Liver (tissue), 3 donors: ENCODE results near the gene SAA1.
"Not testable (repeated sequence)": the region's sequence is repeated elsewhere in the genome, so short reads cannot be mapped to it uniquely, and the experiment has no call there.

Experiments
- GABPA ChIP-seq, 2 donors: IDR thresholded peaks in 1 of 2; conservative IDR thresholded peaks in 1 of 2; 2 replicates each; pipeline ENCODE4 v1.6.1; 2016; ENCODE audit warnings: antibody characterized with exemption in 2 of 2, mild to moderate bottlenecking in 1 of 2, moderate library complexity in 1 of 2
- RXRA ChIP-seq, 2 donors: IDR thresholded peaks; 2 replicates each; pipeline ENCODE4 v1.6.1; 2017 to 2018; ENCODE audit warnings: antibody characterized with exemption in 2 of 2, mild to moderate bottlenecking in 1 of 2
- YY1 ChIP-seq: IDR thresholded peaks from 2 replicates; pipeline ENCODE4 v1.6.1; 2016; ENCODE audit warnings: antibody characterized with exemption, mild to moderate bottlenecking
- TF ChIP-seq, protein P1 (sequence below): fragments of 150-350 bp; IDR thresholded peaks from 2 replicates; pipeline ENCODE4 v1.5.1; 2017; ENCODE audit warnings: improper control_type of control experiment, low read depth, low read length; ENCODE audit not compliant: missing input control
- TF ChIP-seq, protein P2 (sequence below): IDR thresholded peaks from 2 replicates; pipeline ENCODE4 v1.6.1; 2016; ENCODE audit warnings: antibody characterized with exemption
- TF ChIP-seq, protein P3 (sequence below): IDR thresholded peaks from 2 replicates; pipeline ENCODE4 v1.6.1; 2016; ENCODE audit warnings: antibody characterized with exemption
- TF ChIP-seq, protein P4 (sequence below): IDR thresholded peaks from 2 replicates; pipeline ENCODE4 v1.6.1; 2016; ENCODE audit warnings: antibody characterized with exemption
- donor health status: healthy.
- donor health status: healthy.

DNA sequence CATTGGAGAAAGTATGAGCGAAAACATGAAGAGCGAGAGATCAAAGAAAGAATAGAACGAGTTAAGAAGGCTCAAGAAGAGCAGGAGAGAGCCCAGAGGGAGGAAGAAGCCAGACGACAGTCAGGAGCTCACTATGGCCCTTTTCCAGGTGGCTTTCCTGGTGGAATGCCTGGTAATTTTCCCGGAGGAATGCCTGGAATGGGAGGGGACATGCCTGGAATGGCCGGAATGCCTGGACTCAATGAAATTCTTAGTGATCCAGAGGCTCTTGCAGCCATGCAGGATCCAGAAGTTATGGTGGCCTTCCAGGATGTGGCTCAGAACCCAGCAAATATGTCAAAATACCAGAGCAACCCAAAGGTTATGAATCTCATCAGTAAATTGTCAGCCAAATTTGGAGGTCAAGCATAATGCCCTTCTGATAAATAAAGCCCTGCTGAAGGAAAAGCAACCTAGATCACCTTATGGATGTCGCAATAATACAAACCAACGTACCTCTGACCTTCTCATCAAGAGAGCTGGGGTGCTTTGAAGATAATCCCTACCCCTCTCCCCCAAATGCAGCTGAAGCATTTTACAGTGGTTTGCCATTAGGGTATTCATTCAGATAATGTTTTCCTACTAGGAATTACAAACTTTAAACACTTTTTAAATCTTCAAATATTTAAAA is 3.2 kb upstream of the SAA1 start:
- TF ChIP-seq, protein P1, sequence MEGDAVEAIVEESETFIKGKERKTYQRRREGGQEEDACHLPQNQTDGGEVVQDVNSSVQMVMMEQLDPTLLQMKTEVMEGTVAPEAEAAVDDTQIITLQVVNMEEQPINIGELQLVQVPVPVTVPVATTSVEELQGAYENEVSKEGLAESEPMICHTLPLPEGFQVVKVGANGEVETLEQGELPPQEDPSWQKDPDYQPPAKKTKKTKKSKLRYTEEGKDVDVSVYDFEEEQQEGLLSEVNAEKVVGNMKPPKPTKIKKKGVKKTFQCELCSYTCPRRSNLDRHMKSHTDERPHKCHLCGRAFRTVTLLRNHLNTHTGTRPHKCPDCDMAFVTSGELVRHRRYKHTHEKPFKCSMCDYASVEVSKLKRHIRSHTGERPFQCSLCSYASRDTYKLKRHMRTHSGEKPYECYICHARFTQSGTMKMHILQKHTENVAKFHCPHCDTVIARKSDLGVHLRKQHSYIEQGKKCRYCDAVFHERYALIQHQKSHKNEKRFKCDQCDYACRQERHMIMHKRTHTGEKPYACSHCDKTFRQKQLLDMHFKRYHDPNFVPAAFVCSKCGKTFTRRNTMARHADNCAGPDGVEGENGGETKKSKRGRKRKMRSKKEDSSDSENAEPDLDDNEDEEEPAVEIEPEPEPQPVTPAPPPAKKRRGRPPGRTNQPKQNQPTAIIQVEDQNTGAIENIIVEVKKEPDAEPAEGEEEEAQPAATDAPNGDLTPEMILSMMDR = not testable (repeated sequence)
- TF ChIP-seq, protein P2, sequence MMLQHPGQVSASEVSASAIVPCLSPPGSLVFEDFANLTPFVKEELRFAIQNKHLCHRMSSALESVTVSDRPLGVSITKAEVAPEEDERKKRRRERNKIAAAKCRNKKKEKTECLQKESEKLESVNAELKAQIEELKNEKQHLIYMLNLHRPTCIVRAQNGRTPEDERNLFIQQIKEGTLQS = not testable (repeated sequence)
- not testable (repeated sequence) for TF ChIP-seq GABPA (IDR thresholded peaks at IDR 0.05 in 1 of 2, conservative IDR thresholded peaks at IDR 0.05 in 1 of 2)
- TF ChIP-seq, protein P3, sequence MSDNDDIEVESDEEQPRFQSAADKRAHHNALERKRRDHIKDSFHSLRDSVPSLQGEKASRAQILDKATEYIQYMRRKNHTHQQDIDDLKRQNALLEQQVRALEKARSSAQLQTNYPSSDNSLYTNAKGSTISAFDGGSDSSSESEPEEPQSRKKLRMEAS = not testable (repeated sequence)
- TF ChIP-seq, protein P4, sequence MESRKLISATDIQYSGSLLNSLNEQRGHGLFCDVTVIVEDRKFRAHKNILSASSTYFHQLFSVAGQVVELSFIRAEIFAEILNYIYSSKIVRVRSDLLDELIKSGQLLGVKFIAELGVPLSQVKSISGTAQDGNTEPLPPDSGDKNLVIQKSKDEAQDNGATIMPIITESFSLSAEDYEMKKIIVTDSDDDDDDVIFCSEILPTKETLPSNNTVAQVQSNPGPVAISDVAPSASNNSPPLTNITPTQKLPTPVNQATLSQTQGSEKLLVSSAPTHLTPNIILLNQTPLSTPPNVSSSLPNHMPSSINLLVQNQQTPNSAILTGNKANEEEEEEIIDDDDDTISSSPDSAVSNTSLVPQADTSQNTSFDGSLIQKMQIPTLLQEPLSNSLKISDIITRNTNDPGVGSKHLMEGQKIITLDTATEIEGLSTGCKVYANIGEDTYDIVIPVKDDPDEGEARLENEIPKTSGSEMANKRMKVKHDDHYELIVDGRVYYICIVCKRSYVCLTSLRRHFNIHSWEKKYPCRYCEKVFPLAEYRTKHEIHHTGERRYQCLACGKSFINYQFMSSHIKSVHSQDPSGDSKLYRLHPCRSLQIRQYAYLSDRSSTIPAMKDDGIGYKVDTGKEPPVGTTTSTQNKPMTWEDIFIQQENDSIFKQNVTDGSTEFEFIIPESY = not testable (repeated sequence)
- TF ChIP-seq YY1 (peak; percentile 20), RXRA (IDR thresholded peaks at IDR 0.05) (peak in 1 of 2 donors; percentile 36)
